NCI-H460 (cell line): Measurements from ENCODE around the gene TEAD1. TPM values are rescaled to one million over a fixed set of nuclear protein-coding genes. Genes with fewer than 3 reads are reported as not detected.

Experiments used
- DNase-seq: peaks from one replicate; pipeline ENCODE4 v3.0.0-alpha.2; 2016; ENCODE audit warnings: low read depth; ENCODE audit errors: extremely low read depth
- total RNA-seq: library from RNA; depleted of rRNA; stranded (reverse); fragments of >200 nt; shearing (Covaris generic); gene quantifications from 2 replicates; pipeline ENCODE4 v1.2.3, GENCODE V29; 2014

The TEAD1 gene
- total RNA-seq, 1 experiment from 2014 or later, result 123 TPM

DNA sequence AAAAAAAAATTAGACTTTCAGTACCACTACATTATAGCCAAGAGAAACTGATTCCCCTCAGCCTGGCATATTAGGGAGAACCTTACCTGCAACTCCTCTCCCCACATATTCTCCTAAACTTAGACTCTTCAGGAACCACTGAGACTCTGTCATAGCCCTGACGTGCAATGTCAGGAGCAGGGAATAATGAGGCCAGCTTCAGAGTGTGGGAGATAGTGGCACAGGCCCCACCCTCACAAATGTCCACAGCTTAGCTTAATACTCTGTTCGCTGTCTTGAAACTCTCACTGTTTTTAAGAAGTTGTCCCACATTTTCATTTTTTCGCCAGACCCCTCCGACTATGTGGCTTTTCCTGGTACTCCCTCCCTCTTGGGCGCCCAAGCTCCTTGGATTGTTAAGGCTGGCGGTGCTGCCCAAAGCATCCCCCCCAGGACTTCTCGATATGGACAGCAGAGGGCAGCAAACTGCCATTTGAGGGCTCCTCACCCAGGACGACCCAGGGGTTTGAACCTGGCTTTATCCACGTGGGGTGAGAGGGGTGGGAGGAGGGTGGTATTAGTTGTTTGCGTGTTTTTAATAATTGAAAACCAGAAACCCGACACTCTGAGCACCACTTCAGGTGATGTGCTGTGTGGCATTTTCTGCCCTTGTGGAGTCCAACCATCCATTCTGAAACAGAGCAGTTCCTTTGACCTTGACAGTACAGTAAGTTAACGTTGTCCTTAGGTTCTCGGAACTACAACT lies 289.7 kb downstream of the TEAD1 start:
- peak; percentile 55 for DNase-seq

DNA sequence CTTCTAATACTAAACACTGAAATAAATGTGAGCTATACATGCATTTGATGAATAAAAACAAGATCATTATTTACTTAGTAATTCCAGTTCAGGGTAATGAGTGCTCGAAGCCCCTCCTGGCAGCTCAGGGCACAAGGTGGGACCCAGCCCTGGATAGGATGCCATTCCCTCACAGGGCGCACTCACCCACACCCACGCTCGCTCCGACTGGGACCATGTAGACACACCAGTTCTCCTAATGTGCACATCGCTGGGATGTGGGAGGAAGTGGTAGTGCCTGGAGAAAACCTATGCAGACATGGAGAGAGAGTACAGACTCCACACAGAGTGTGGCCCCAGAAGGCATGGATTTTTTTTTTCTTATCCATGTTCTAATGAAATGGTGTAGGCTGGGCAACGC lies 290.4 kb downstream of the TEAD1 start:
- no peak for DNase-seq

DNA sequence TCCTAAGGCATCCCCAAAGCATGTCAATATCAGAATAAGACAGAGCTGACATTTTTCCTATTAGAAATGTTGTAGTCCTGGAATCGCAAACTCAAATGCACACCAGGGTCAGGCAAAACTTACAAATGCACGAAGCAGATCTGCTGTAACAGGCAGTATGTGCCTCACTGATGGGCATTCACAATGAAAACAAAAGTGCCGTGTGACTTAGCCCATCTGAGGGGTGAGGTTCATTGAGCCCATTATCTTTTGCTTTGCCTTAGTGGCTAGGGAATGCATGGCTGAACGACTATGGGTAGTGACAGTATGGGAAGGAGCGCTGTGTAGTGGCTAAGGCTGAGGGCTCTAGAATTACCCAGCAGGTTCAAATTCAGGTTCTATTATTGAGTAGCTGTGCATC lies 291.8 kb downstream of the TEAD1 start:
- no peak for DNase-seq

DNA sequence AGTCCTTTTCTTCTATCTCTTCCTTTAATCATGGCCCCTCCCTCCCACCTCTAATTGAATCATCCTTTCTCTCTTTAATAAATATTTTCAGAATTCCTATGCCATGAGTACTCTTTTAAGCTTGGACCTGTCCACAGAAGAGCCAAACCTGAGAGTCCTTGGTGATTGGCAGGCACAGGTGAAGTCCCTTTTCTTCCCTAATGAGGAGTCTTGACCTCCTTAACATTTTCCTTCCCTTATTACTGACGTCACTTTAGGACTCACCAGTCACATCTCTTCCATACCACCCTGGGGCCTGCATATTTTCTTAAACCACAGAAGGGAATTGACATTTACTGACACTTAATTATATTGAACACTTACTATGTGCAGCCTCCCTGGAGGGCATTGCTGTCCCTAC lies 293.9 kb downstream of the TEAD1 start:
- no peak for DNase-seq

DNA sequence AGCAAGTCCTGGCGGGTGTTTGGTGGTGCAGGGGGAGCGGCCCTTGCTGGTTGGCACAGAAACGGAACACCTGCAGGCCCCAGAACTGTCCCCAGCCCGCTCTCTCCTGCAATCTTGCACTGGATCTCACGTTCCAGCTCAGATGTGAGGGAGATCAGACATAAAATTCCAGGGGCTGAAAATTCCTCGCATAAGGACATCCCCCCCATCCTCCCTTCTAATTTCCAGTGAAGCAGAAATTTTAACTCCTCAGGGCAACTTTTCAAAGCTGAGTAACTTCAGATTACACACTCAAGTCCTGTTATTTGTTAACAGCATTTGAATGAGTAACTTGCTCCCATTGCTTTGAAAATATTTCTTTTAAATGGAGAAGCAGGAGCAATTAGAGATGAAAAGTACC lies 294.6 kb downstream of the TEAD1 start:
- DNase-seq, result no peak

- no peak for DNase-seq
These were observed 297.7 kb downstream of the TEAD1 start for GRCh38 chr11:12971955-12972354.

DNA sequence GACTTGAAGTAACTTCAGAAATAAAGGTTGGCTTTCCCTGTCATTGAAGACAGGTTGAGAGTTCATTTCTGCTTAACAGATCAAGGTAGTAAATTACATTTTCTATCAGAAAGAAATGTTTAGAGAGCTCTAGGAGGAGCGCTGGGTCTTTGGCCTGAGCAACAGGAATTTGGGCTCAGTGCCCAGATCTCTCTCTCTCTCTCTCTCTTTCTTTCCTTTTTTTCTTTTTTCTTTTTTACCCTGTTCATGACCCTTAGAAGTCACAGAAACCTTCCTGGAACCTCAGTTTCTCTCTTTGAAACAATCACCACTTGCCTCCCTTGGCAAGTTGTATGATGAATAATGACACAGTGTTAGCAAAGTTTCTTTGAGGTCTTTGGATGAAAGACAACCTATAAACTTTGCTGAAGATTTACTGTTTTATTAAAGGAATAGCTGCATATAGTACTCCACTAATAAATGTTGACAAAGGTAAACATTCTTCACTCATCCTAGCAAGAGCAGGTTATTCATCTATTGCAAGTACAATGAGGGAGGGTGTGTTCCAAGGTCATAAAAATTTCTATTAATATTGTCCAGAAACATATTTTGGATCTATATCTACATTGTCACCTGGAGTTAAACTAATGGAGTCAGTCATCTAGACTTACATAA lies 299.4 kb downstream of the TEAD1 start:
- no peak for DNase-seq

GRCh38 chr11:12975195-12975594 lies 301.0 kb downstream of the TEAD1 start:
- DNase-seq, result no peak

- no peak for DNase-seq
These were observed 305.9 kb downstream of the TEAD1 start for GRCh38 chr11:12979928-12980689.

GRCh38 chr11:12981676-12982522 lies 307.7 kb downstream of the TEAD1 start:
- DNase-seq, result no peak

GRCh38 chr11:12983336-12983735 lies 309.1 kb downstream of the TEAD1 start:
- DNase-seq, result no peak

DNA sequence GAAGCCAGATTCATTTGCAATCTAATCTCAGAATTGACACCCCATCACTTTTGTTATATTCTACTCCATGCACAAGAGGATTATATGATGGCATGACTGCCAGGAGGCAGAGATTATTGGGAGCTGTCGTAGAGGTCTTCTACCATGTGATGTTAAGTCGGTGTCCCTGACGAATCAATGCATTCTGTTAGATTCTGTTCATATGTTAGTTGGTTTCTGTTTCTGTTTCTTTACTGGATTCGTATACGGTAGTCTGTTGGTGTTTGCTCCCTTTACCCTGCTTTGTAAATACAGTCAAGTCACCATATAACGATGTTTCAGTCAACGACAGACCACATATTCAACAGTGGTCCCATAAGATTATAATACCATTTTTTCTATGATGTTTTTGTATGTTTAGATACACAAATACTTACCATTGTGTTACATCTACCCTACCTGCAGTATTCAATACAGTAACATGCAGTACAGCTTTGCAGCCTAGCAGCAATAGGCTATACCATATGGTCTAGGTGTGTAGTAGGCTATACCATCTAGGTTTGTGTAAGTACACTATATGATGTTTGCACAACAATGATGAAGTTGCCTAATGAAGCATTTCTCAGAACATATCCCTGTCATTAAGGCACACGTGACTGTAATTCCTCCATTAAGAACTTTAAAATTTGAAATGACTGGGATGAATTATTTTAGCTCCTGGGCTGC lies 312.1 kb downstream of the TEAD1 start:
- no peak for DNase-seq

GRCh38 chr11:12989428-12990161 lies 315.4 kb downstream of the TEAD1 start:
- DNase-seq, result no peak

- no peak for DNase-seq
These were observed 315.9 kb downstream of the TEAD1 start for GRCh38 chr11:12990162-12990480.

DNA sequence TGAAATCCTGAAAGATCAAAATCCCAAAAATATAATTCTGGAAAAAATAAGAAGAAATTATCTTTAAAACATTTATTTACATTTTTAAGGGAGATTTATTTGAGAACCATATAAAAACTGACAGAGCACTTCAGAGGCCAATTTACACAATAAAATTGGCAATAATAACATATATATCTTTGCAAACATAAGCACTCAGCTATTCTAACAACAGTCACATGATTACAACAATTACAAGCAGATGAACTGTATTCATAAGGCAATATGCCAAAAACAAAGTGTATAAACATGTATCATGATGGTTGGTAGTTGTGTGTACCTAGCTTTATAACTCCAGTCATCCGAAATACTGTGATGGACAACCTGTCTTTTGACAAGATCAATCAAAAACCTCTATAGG lies 317.2 kb downstream of the TEAD1 start:
- DNase-seq, result no peak

GRCh38 chr11:12993626-12994025 lies 319.4 kb downstream of the TEAD1 start:
- DNase-seq, result no peak
